GM12864 (cell line): ENCODE data around the gene WWOX.

ENCODE experiments used
- DNase-seq: peaks from one replicate; pipeline ENCODE4 v3.0.0-alpha.2; 2011; ENCODE audit warnings: low read depth
- H3K4me3 ChIP-seq: 2 replicates; pipeline ENCODE4 v1.5.1; 2011; ENCODE audit warnings: mild to moderate bottlenecking, low read depth, low read length, control low read depth
- TF ChIP-seq, protein P1 (sequence below): IDR thresholded peaks from 2 replicates; pipeline ENCODE4 v1.5.1; 2011; ENCODE audit warnings: low read depth, mild to moderate bottlenecking, moderate library complexity, low read length, control low read depth, inconsistent platforms; ENCODE audit errors: missing control alignments

The WWOX gene

DNA sequence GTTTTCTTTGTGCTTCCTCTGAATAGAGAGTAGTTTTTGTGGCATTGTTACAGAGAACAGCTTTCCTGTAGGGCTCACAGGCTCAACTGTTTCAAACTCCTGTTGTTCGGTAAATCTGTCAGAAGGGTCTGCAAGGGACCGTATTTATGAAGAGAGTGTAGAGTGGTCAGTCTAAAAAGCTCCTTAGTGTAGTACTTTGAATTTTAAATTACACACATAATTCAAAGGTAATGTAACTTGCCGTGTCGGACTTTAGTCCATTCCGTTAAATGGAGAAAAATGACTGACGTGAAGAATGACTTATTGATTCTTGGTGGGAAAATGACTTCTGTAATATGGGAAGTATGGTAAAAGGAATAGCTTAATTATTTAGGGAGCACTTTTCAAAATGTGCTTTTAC, 190.9 kb downstream of the WWOX start:
- TF ChIP-seq, protein P1, sequence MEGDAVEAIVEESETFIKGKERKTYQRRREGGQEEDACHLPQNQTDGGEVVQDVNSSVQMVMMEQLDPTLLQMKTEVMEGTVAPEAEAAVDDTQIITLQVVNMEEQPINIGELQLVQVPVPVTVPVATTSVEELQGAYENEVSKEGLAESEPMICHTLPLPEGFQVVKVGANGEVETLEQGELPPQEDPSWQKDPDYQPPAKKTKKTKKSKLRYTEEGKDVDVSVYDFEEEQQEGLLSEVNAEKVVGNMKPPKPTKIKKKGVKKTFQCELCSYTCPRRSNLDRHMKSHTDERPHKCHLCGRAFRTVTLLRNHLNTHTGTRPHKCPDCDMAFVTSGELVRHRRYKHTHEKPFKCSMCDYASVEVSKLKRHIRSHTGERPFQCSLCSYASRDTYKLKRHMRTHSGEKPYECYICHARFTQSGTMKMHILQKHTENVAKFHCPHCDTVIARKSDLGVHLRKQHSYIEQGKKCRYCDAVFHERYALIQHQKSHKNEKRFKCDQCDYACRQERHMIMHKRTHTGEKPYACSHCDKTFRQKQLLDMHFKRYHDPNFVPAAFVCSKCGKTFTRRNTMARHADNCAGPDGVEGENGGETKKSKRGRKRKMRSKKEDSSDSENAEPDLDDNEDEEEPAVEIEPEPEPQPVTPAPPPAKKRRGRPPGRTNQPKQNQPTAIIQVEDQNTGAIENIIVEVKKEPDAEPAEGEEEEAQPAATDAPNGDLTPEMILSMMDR = no peak
- DNase-seq = no peak
- H3K4me3 ChIP-seq = no peak overlapping the region

DNA sequence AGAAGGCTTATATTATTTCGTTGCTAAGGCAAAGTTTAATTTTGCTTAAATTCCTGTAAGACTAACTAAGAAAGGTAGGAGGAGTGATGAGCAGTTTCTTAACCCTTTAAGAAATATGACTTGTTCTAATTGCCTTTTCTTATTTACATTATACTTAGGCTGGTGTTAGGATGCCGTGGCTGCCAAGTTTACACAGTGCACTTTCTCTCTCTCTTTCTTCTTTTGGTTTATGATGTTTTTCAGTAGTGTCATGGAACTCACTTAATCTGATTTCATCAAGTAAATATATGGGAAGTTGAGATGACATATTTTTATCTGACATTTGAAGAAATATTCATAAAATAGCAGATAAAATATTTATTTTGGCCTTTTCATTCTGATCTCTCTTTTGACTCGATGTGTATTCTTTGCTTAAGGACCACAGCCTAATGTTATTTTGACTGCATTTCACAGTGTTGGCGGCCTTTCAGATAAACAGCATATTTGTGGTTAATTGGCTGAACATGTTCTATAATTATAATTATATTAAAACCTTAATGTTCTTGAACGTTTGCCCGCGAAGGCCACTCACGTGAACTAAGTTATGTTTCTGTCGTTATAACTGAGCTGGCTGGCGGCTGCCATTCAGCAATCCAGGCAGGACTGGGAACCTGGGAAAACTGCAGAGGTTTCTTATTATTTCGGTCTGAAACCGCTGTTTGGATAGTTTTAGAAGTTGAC, 191.6 kb downstream of the WWOX start:
- TF ChIP-seq, protein P1 = no peak
- no peak for DNase-seq
- H3K4me3 ChIP-seq = no peak overlapping the region

DNA sequence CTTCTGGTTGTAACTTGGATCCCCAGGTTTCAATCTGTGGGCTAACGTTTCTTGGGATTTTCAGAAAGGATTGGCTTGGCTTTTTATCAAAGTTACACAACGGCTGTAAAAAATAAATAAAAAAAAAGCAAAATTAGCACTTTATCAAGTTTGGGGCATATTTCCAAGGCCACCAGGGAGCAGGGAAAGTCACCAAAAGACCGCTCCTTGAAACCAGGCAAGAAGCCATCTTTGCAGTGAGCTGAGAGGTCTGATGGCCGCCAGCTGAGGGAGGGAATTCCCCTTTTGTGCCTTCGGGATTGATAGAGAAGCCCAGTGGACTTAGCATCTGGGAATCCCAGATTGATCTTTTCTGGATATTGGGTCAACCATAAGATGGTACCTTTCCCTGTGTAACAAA, 192.2 kb downstream of the WWOX start:
- DNase-seq = no peak
- TF ChIP-seq, protein P1 = no peak
- no peak overlapping the region for H3K4me3 ChIP-seq

DNA sequence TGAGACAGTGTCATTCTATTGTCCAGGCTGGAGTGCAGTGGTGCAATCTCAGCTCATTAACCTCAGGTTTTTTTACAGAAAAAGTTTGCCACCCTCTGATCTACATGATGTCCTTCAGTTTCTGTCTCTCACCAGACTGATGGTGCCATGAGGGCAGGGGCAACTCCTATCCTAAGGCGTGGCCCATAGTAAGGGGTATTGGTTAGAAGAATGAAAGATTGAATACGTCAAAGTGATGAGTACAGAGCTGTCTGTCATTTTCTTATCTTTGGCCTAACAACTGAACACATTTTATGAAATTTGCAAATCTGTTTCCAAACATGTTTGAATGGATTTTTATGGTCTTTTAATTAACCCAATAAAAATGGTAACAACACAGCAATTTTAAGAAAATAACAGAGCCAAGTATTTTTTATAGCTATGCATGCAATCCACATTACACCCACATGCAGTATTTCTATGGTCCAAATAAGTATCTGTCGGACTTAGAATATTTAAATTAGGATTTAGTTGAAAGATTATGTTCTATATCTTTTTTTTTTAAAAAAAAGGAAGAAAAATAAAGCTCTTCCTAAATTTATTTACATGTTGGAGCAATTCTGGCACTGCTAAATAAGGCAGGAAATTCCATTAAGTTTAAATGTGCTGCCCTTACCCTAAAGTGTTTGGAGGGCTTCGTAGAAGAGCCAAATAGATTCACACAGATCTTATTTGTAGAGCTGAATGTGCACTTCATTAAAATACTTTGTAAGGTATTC, 192.8 kb downstream of the WWOX start:
- no peak for DNase-seq
- no peak overlapping the region for H3K4me3 ChIP-seq
- TF ChIP-seq, protein P1 = no peak

DNA sequence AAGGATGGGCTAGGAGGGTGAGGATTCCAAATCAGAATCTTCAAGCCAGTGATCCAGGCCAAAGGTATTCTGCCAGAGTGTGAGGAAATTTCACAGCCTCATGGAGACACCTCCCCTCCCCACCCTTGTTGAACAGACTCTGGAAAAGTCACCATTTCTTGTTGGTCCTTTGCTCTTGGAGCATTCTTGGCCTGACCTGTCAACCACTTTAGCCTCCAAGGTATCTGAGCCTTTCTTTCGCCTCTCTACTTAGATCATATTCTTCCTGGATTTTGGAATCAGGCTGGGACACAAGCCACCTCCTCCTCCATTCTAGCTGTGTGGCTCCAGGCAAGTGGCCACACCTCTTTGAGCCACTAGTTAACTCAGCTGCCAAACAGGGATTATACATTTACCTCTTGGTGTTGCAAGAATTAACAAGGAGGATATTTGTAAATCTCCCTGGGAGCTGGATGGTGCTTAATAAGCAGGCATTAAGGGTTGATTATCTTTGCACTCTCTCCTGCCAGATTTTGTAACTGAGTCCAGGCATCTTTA, 193.5 kb downstream of the WWOX start:
- TF ChIP-seq, protein P1 = no peak
- H3K4me3 ChIP-seq = no peak overlapping the region
- no peak for DNase-seq

DNA sequence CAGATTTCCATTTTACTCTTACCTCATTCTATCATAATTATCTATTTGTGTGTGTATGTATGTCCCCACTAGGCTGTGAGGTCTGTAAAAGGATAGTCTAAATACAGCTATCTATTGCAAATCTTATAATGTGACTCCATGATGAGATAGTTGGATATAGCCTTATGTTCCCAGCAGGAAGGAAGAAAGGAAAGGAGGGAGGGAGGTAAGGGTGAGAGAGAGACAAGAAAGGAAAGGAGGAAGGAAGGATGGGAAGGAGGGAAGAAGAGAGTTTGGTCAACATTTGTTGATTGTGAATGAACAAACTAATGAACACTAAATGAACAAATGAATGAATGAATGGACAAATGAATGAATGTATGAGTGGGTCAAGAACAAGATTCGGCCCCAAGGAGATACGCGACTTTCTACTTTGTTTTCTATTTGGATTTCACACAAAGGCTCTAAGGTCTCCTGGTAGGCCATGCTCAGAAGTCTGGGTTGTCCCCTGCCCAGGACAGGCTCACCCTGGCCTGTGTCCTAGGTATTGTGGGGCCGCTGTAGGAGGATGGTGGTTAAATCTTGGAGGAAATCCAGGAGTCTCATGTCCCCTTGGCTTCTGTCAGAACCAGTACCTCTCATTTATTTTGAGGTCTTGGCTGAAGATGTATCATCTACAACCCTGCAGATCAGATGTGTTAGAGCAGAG, 195.2 kb downstream of the WWOX start:
- no peak for DNase-seq
- TF ChIP-seq, protein P1 = no peak
- H3K4me3 ChIP-seq = no peak overlapping the region
